A673 (cell line): ENCODE results near the gene VWA2. TPM values are rescaled to one million over a fixed set of nuclear protein-coding genes. Genes with fewer than 3 reads are reported as not detected.

ENCODE experiments used
- BruUV-seq: library from RNA; stranded (reverse); fragments of 400-500 nt; replicated peaks from 2 replicates; lab custom pipeline; 2021; lab: Mats Ljungman, UMichigan
- CTCF ChIA-PET: fragments of 300-600 bp; sonication (Branson Sonifier 250); formaldehyde crosslinking; loops from one replicate; lab custom pipeline; 2022; ENCODE audit warnings: antibody characterized with exemption; lab: Charles Lee
- POLR2A ChIA-PET: fragments of 300-600 bp; sonication (Branson Sonifier 250); formaldehyde crosslinking; loops from one replicate; lab custom pipeline; 2022; ENCODE audit warnings: antibody characterized with exemption; ENCODE audit not compliant: low non-redundant PET; lab: Charles Lee
- DNase-seq: peaks from one replicate; pipeline ENCODE4 v3.0.0-alpha.2; 2015; ENCODE audit warnings: low spot score
- H3K27ac ChIP-seq: fragments of 200-600 bp; sonication (generic); 2 replicates; pipeline ENCODE4 v1.5.1; 2016; ENCODE audit warnings: mixed run types, low read depth, mild to moderate bottlenecking, mixed read lengths, antibody characterized with exemption, low read length; ENCODE audit not compliant: poor library complexity, severe bottlenecking
- H3K27me3 ChIP-seq: fragments of 200-600 bp; sonication (generic); replicated peaks from 2 replicates; pipeline ENCODE4 v1.6.1; 2017; ENCODE audit warnings: mixed run types, low read depth, mild to moderate bottlenecking, mixed read lengths, antibody characterized with exemption, low read length; ENCODE audit not compliant: insufficient read depth, poor library complexity
- H3K36me3 ChIP-seq: fragments of 200-600 bp; sonication (generic); 2 replicates; pipeline ENCODE4 v1.6.1; 2016; ENCODE audit warnings: mixed run types, mild to moderate bottlenecking, mixed read lengths, antibody characterized with exemption, low read length; ENCODE audit not compliant: insufficient read depth, poor library complexity, severe bottlenecking
- H3K4me1 ChIP-seq: fragments of 200-600 bp; sonication (generic); 2 replicates; pipeline ENCODE4 v1.6.1; 2017; ENCODE audit warnings: mixed run types, mild to moderate bottlenecking, mixed read lengths, antibody characterized with exemption, low read length; ENCODE audit not compliant: insufficient read depth, poor library complexity, severe bottlenecking
- H3K4me3 ChIP-seq: fragments of 200-600 bp; sonication (generic); 2 replicates; pipeline ENCODE4 v1.5.1; 2016; ENCODE audit warnings: low read depth, mixed run types, mild to moderate bottlenecking, mixed read lengths, low read length; ENCODE audit not compliant: poor library complexity, severe bottlenecking
- H3K9me3 ChIP-seq: fragments of 200-600 bp; sonication (generic); 2 replicates; pipeline ENCODE4 v1.6.1; 2016; ENCODE audit warnings: mixed run types, low read depth, mild to moderate bottlenecking, mixed read lengths, antibody characterized with exemption, low read length; ENCODE audit not compliant: poor library complexity, severe bottlenecking
- CTCF ChIP-seq: fragments of 300-800, 200-600 bp; sonication (generic); conservative IDR thresholded peaks from 2 replicates; pipeline ENCODE4 v1.5.1; 2017; ENCODE audit warnings: low read depth, mild to moderate bottlenecking, antibody characterized with exemption, low read length, moderate library complexity, mixed read lengths
- EZH2 ChIP-seq: fragments of 200-600 bp; sonication (generic); IDR thresholded peaks from 2 replicates; pipeline ENCODE4 v1.6.1; 2017; ENCODE audit warnings: borderline replicate concordance, low read depth, mild to moderate bottlenecking, mixed read lengths, antibody characterized with exemption, low read length; ENCODE audit not compliant: poor library complexity, severe bottlenecking
- intact Hi-C: fragments of 100-400 bp; cut with micrococcal nuclease; formaldehyde crosslinking; loops from one replicate; pipeline ENCODE4 v1.10.0; 2022; ENCODE audit not compliant: unreplicated experiment
- total RNA-seq: library from RNA; stranded (reverse); gene quantifications from 2 replicates; pipeline ENCODE4 v1.2.3, GENCODE V29; 2021

Gene VWA2
- total RNA-seq, 1 experiment from 2014 or later, result not detected

- H3K36me3 ChIP-seq, result no peaks in the 10 kb centered on the region
- H3K9me3 ChIP-seq, result no peaks in the 10 kb centered on the region
- DNase-seq, result no peak
- no peak overlapping the region for H3K27ac ChIP-seq
- H3K27me3 ChIP-seq, result no peaks in the 10 kb centered on the region
- TF ChIP-seq EZH2, result no peak
- TF ChIP-seq CTCF, result no peak
- BruUV-seq, result no TSS peak
- H3K4me1 ChIP-seq, result no peaks in the 10 kb centered on the region
- H3K4me3 ChIP-seq, result no peak overlapping the region
- intact Hi-C loops, result no loop called here
- POLR2A ChIA-PET, result no interaction called here
- CTCF ChIA-PET, result interaction anchor here (0.5 kb wide), 1 partner anchor 467 kb away, joined by 6 read pairs; no protein-coding TSS in a partner anchor
These were observed 81.4 kb downstream of the VWA2 start for GRCh38 chr10:114320249-114321116.

GRCh38 chr10:114322344-114322743 is 83.3 kb downstream of the VWA2 start:
- DNase-seq, result no peak
- no peak for TF ChIP-seq EZH2
- no peak for TF ChIP-seq CTCF
- Histone ChIP-seq H3K9me3 (no peaks in the 10 kb centered on the region), H3K27ac (no peak overlapping the region), H3K27me3 (no peaks in the 10 kb centered on the region), H3K36me3 (no peaks in the 10 kb centered on the region), H3K4me3 (no peak overlapping the region), H3K4me1 (no peaks in the 10 kb centered on the region)
- no TSS peak for BruUV-seq
- intact Hi-C loops, result no loop called here
- CTCF ChIA-PET, result no interaction called here
- POLR2A ChIA-PET, result no interaction called here

GRCh38 chr10:114323023-114323422 is 84.0 kb downstream of the VWA2 start:
- Histone ChIP-seq H3K4me3 (no peak overlapping the region), H3K27me3 (no peaks in the 10 kb centered on the region), H3K27ac (no peak overlapping the region), H3K36me3 (no peaks in the 10 kb centered on the region), H3K9me3 (no peaks in the 10 kb centered on the region), H3K4me1 (no peaks in the 10 kb centered on the region)
- ChIA-PET CTCF (no interaction called here), POLR2A (no interaction called here)
- TF ChIP-seq CTCF (no peak), EZH2 (no peak)
- BruUV-seq, result no TSS peak
- DNase-seq, result no peak
- intact Hi-C loops, result no loop called here
